Measurements from ENCODE around the gene RAB31. TPM values are rescaled to one million over a fixed set of nuclear protein-coding genes. Genes with fewer than 3 reads are reported as not detected.

RAB31 gene
- total and polyA plus RNA-seq, 2 of the 13 experiments (the other 11 are each of a cell fraction or from before 2014, with no cell fraction given) = 1.1 to 1.7 TPM

DNA sequence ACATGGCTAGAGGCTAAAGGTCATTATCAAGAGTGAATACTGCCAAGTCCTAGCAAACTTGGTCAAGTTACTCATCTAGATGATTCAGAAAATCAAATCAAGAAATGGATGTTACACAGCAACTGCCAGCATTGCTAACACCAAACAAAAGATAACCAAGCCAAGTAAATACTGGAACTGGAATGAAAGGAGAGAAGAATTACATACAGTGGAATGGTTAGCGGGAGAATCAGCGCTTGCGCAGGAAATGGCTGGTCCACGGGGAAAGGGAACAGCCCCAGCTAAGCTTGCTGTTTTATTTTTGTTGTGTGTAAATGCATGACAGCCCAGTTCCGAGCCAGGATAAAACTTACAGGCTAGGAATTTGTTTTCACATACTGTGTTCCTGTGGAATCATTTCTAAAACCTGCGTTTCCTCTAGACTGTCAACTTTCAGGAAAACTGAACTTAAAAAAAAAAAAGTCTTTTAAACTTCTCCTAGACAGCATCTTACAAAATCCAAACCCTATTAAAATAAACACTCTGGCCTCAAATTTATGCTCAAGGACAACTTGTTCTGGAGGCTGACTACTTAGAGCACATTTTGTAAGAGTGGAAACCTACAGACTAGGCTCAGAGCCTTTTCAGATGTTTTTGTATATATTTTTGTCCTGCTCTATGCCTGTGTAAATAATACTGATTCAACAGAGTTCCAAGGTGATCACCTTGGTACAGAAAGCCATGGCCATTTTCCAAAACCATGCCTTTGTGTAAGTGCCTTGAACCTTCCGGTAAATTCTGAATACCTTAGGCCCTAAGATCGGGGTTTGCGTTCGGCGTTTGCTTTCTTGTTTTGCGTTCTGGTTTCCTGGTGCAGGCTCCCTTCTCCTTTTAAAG, 146.9 kb downstream of the RAB31 start (continued):
- TF ChIP-seq ZBTB49 (CRISPR knock-in tag; IDR thresholded peaks at IDR 0.05; ENCODE audit: borderline replicate concordance) (no peak), ZBTB20 (CRISPR knock-in tag; IDR thresholded peaks at IDR 0.05; ENCODE audit: borderline replicate concordance, low read depth) (0 out of 2 replicates have a peak, but pooled peaks have one; percentile 30), SALL1 (CRISPR knock-in tag; IDR thresholded peaks at IDR 0.05) (peak; percentile 33; the same call in 1 of the 2 replicates), GABPB1 (CRISPR knock-in tag; IDR thresholded peaks at IDR 0.05) (0 out of 2 replicates have a peak, but pooled peaks have one; percentile 15), ERF (CRISPR knock-in tag; IDR thresholded peaks at IDR 0.05) (0 out of 2 replicates have a peak, but pooled peaks have one; percentile 51), FOXJ3 (CRISPR knock-in tag; IDR thresholded peaks at IDR 0.05; ENCODE audit: borderline replicate concordance) (0 out of 2 replicates have a peak, but pooled peaks have one; percentile 61), GATAD2A (CRISPR knock-in tag; IDR thresholded peaks at IDR 0.05) (peak; percentile 84), ZNF564 (CRISPR knock-in tag; IDR thresholded peaks at IDR 0.05) (no peak), ZGPAT (CRISPR knock-in tag; IDR thresholded peaks at IDR 0.05) (peak; percentile 77; the same call in 1 of the 2 replicates), RXRA (CRISPR knock-in tag; IDR thresholded peaks at IDR 0.05) (peak; percentile 36; the same call in 1 of the 2 replicates), FOXK1 (CRISPR knock-in tag; IDR thresholded peaks at IDR 0.05; ENCODE audit: borderline replicate concordance, low read depth) (peak; percentile 53; the same call in 1 of the 2 replicates), ZKSCAN5 (CRISPR knock-in tag; IDR thresholded peaks at IDR 0.05) (no peak), FOXP4 (CRISPR knock-in tag; IDR thresholded peaks at IDR 0.05) (peak; percentile 51), ZNF205 (CRISPR knock-in tag; IDR thresholded peaks at IDR 0.05) (no peak)
- TF ChIP-seq, protein P1, sequence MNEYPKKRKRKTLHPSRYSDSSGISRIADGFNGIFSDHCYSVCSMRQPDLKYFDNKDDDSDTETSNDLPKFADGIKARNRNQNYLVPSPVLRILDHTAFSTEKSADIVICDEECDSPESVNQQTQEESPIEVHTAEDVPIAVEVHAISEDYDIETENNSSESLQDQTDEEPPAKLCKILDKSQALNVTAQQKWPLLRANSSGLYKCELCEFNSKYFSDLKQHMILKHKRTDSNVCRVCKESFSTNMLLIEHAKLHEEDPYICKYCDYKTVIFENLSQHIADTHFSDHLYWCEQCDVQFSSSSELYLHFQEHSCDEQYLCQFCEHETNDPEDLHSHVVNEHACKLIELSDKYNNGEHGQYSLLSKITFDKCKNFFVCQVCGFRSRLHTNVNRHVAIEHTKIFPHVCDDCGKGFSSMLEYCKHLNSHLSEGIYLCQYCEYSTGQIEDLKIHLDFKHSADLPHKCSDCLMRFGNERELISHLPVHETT (CRISPR knock-in tag; conservative IDR thresholded peaks at IDR 0.05) = peak; percentile 67; the same call in 1 of the 2 replicates
